Measurements from ENCODE around the gene POLR1D. TPM values are rescaled to one million over a fixed set of nuclear protein-coding genes. Genes with fewer than 3 reads are reported as not detected.

POLR1D gene
- total RNA-seq, 1 experiment from 2014 or later = 198 TPM

- no peak for TF ChIP-seq EMX1 (CRISPR knock-in tag; IDR thresholded peaks at IDR 0.05)
- no peak for TF ChIP-seq ZNF232 (CRISPR knock-in tag; IDR thresholded peaks at IDR 0.05)
- no peak for TF ChIP-seq SOX15 (CRISPR knock-in tag; IDR thresholded peaks at IDR 0.05)
- no peak for TF ChIP-seq HMGA2 (CRISPR knock-in tag; IDR thresholded peaks at IDR 0.05)
- TF ChIP-seq GTF2I (CRISPR knock-in tag; conservative IDR thresholded peaks at IDR 0.05) = no peak
- TF ChIP-seq, protein P1, sequence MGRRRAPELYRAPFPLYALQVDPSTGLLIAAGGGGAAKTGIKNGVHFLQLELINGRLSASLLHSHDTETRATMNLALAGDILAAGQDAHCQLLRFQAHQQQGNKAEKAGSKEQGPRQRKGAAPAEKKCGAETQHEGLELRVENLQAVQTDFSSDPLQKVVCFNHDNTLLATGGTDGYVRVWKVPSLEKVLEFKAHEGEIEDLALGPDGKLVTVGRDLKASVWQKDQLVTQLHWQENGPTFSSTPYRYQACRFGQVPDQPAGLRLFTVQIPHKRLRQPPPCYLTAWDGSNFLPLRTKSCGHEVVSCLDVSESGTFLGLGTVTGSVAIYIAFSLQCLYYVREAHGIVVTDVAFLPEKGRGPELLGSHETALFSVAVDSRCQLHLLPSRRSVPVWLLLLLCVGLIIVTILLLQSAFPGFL (CRISPR knock-in tag; IDR thresholded peaks at IDR 0.05; ENCODE audit: borderline replicate concordance) = no peak
- TF ChIP-seq NFE2L1 (CRISPR knock-in tag; IDR thresholded peaks at IDR 0.05) = no peak
- TF ChIP-seq FOXP4 (CRISPR knock-in tag; IDR thresholded peaks at IDR 0.05) = no peak
- TF ChIP-seq, protein P2, sequence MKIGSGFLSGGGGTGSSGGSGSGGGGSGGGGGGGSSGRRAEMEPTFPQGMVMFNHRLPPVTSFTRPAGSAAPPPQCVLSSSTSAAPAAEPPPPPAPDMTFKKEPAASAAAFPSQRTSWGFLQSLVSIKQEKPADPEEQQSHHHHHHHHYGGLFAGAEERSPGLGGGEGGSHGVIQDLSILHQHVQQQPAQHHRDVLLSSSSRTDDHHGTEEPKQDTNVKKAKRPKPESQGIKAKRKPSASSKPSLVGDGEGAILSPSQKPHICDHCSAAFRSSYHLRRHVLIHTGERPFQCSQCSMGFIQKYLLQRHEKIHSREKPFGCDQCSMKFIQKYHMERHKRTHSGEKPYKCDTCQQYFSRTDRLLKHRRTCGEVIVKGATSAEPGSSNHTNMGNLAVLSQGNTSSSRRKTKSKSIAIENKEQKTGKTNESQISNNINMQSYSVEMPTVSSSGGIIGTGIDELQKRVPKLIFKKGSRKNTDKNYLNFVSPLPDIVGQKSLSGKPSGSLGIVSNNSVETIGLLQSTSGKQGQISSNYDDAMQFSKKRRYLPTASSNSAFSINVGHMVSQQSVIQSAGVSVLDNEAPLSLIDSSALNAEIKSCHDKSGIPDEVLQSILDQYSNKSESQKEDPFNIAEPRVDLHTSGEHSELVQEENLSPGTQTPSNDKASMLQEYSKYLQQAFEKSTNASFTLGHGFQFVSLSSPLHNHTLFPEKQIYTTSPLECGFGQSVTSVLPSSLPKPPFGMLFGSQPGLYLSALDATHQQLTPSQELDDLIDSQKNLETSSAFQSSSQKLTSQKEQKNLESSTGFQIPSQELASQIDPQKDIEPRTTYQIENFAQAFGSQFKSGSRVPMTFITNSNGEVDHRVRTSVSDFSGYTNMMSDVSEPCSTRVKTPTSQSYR (CRISPR knock-in tag; IDR thresholded peaks at IDR 0.05) = no peak
- no peak for TF ChIP-seq ZNF396 (CRISPR knock-in tag; IDR thresholded peaks at IDR 0.05; ENCODE audit: borderline replicate concordance)
- no peak for TF ChIP-seq JAZF1 (CRISPR knock-in tag; IDR thresholded peaks at IDR 0.05)
- TF ChIP-seq ZNF512 (CRISPR knock-in tag; IDR thresholded peaks at IDR 0.05; ENCODE audit: borderline replicate concordance) = no peak
Observed at GRCh38 chr13:27595055-27595811, 26.5 kb upstream of the POLR1D start (continued).

GRCh38 chr13:27599096-27599495 lies 22.6 kb upstream of the POLR1D start:
- POLR2A ChIA-PET = no interaction called here
- no peak overlapping the region for H3K4me3 Mint-ChIP-seq
- H3K4me1 Mint-ChIP-seq = peaks cover 27% of the 10 kb centered on the region
- H3K9me3 Mint-ChIP-seq = no peaks in the 10 kb centered on the region
- no peaks in the 10 kb centered on the region for H3K27me3 Mint-ChIP-seq (ENCODE audit: low read depth)
- DNase-seq (ENCODE audit: low spot score) (no peak), ATAC-seq (no peak)
- no peaks in the 10 kb centered on the region for H3K36me3 Mint-ChIP-seq
- no peak overlapping the region for H3K27ac Mint-ChIP-seq
- CTCF ChIA-PET = interaction anchor here (0.8 kb wide), 1 partner anchor 237 kb away, joined by 3 read pairs; no protein-coding TSS in a partner anchor
- TF ChIP-seq IRF1 (CRISPR knock-in tag; IDR thresholded peaks at IDR 0.05) = no peak
- TF ChIP-seq STAT6 (CRISPR knock-in tag; conservative IDR thresholded peaks at IDR 0.05; ENCODE audit: low read depth) = no peak
- no peak for TF ChIP-seq JAZF1 (CRISPR knock-in tag; IDR thresholded peaks at IDR 0.05)
- TF ChIP-seq SMAD3 (CRISPR knock-in tag; IDR thresholded peaks at IDR 0.05; ENCODE audit: borderline replicate concordance) = no peak
- TF ChIP-seq EMX1 (CRISPR knock-in tag; IDR thresholded peaks at IDR 0.05) = no peak
- no peak for TF ChIP-seq USF1 (CRISPR knock-in tag; IDR thresholded peaks at IDR 0.05)
- no peak for TF ChIP-seq ZBTB21 (CRISPR knock-in tag; IDR thresholded peaks at IDR 0.05; ENCODE audit: borderline replicate concordance)
- no peak for TF ChIP-seq RELA (CRISPR knock-in tag; IDR thresholded peaks at IDR 0.05; ENCODE audit: borderline replicate concordance)
- no peak for TF ChIP-seq AR (CRISPR knock-in tag; IDR thresholded peaks at IDR 0.05)
